Lower lobe of right lung (tissue), 2 donors: Measurements from ENCODE around the gene ELOVL2. TPM values are rescaled to one million over a fixed set of nuclear protein-coding genes. Genes with fewer than 3 reads are reported as not detected.

ENCODE experiments used
- ATAC-seq, 2 donors: fragments of 200-7000 bp; cut with Tn5 transposase; one replicate each; pipeline ENCODE4 v1.9.1; 2020 to 2022; ENCODE audit warnings: mild to moderate bottlenecking in 2 of 2, moderate library complexity in 2 of 2
- DNase-seq: peaks from one replicate; pipeline ENCODE4 v3.0.0-alpha.2; 2020
- H3K27ac ChIP-seq: fragments of 200-600 bp; one replicate; pipeline ENCODE4 v1.8.0; 2022
- H3K27me3 ChIP-seq: fragments of 200-600 bp; one replicate; pipeline ENCODE4 v1.8.0; 2022; ENCODE audit warnings: low read depth
- H3K36me3 ChIP-seq: fragments of 200-600 bp; one replicate; pipeline ENCODE4 v1.8.0; 2022; ENCODE audit warnings: mild to moderate bottlenecking
- H3K4me1 ChIP-seq: fragments of 200-600 bp; one replicate; pipeline ENCODE4 v1.8.0; 2022
- H3K4me3 ChIP-seq: fragments of 200-600 bp; one replicate; pipeline ENCODE4 v1.8.0; 2022; ENCODE audit warnings: mild to moderate bottlenecking
- H3K9me3 ChIP-seq: fragments of 200-600 bp; one replicate; pipeline ENCODE4 v1.8.0; 2022
- CTCF ChIP-seq: fragments of 200-600 bp; IDR thresholded peaks from one replicate; pipeline ENCODE4 v1.8.0; 2022; ENCODE audit warnings: antibody characterized with exemption, mild to moderate bottlenecking
- intact Hi-C: fragments of 100-400 bp; cut with DNase I; formaldehyde crosslinking; loops from one replicate; pipeline ENCODE4 v1.11.0; 2022
- total RNA-seq: library from RNA; stranded (reverse); fragmentation: NEBNext Ultra II Directional; extraction: Animal tissue kit (Norgen Biotek cat#: 25700); gene quantifications from one replicate; pipeline ENCODE4 v1.2.1, GENCODE V29; 2021
- donor health status: DM: no; HTN: yes; CAD: no; lungs with severe emphysema.

Gene ELOVL2
- total RNA-seq, 1 donor from 2014 or later = 0.21 TPM

DNA sequence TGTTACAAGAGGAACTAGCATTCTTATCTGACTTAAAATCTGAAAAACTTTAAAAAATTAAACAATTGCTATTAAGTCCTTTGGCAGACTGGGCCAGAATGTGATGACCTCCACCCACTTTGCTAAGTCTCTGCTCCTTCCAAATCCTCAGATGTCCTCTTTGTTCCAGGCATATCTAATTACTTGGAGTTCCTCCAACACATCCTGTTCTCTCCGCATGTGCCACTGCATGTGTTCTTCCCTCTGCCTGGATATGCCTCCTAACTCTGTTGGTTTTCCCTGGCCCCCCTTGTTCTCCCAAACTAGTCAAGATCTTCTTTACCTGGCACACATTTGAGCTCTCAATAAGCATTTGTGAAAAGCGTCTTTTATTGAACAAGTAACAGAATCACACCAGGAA is 23.1 kb downstream of the ELOVL2 start:
- DNase-seq (no peak), ATAC-seq (no peak)
- H3K27me3 ChIP-seq = no peaks in the 10 kb centered on the region
- H3K9me3 ChIP-seq = no peaks in the 10 kb centered on the region
- no peak overlapping the region for H3K27ac ChIP-seq
- H3K36me3 ChIP-seq = no peaks in the 10 kb centered on the region
- H3K4me3 ChIP-seq = no peak overlapping the region
- intact Hi-C loops = no loop called here
- no peak for TF ChIP-seq CTCF
- no peaks in the 10 kb centered on the region for H3K4me1 ChIP-seq

DNA sequence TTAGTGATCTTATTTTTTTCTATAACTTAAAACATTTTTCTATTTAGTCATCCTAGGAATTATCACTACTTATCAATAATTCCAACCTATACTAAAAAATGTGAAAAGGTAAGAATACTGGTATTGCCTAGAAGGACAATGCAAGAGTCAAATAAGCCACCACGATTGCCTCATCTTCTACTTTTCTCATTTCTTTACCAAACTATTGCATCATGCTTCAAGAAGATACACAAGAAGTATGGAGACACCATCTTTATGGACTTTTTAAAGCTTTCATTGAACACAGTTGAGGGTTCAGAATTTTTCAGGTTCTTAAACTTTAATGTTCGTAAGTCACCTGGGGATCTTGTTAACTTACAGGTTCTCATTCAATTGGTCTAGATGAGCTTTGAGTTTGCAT is 25.9 kb downstream of the ELOVL2 start:
- ATAC-seq = no peak
- intact Hi-C loops = no loop called here
- no peaks in the 10 kb centered on the region for H3K36me3 ChIP-seq
- H3K27ac ChIP-seq = no peak overlapping the region
- H3K27me3 ChIP-seq = peaks cover 3% of the 10 kb centered on the region
- TF ChIP-seq CTCF = no peak
- H3K9me3 ChIP-seq = no peaks in the 10 kb centered on the region
- H3K4me3 ChIP-seq = no peak overlapping the region
- H3K4me1 ChIP-seq = no peaks in the 10 kb centered on the region
- DNase-seq = no peak

DNA sequence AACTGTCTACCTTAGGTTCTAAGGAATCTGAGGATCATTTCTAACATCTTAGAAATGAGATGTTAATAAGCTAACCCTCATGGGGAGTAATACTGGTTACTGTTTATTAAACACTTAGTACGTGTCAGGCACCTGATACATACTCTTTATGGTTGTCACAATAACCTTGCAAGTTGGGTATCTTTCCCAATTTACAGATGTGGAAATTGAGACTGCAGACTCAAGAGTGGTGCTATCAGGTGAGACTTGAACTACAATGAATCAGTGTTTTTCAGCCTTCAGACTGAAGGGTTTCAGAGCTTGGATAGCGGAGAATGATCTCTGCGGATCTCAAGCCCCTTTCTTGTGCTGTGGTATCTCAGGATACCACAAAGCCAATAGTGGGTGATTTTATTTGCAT is 27.0 kb downstream of the ELOVL2 start:
- no peak overlapping the region for H3K27ac ChIP-seq
- no peak for TF ChIP-seq CTCF
- H3K4me3 ChIP-seq = no peak overlapping the region
- no peaks in the 10 kb centered on the region for H3K9me3 ChIP-seq
- intact Hi-C loops = no loop called here
- no peaks in the 10 kb centered on the region for H3K4me1 ChIP-seq
- H3K36me3 ChIP-seq = no peaks in the 10 kb centered on the region
- DNase-seq (no peak), ATAC-seq (no peak)
- H3K27me3 ChIP-seq = peaks cover 3% of the 10 kb centered on the region

GRCh38 chr6:11016452-11016851 is 27.7 kb downstream of the ELOVL2 start:
- intact Hi-C loops = no loop called here
- ATAC-seq = no peak
- Histone ChIP-seq H3K36me3 (no peaks in the 10 kb centered on the region), H3K4me1 (no peaks in the 10 kb centered on the region), H3K4me3 (no peak overlapping the region), H3K9me3 (no peaks in the 10 kb centered on the region), H3K27me3 (peaks cover 3% of the 10 kb centered on the region), H3K27ac (no peak overlapping the region)
- TF ChIP-seq CTCF = no peak
- DNase-seq = no peak

DNA sequence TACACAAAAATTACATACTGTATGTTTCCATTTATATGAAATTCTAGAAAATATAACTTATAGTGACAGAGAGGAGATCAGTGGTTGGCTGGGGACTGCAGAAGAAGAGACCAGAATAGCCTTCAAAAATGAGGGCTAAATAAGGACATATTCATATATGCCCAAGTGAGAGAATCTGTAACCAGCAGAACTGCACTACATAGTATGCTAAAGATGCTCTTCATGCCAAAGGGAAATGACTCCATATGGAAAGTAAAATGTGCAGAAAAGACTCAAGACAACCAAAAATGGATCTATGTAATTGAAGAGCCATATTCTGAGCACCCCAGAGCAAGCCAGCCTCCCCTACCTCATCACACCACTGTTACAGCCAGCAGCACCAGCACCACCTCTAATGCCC is 29.0 kb downstream of the ELOVL2 start:
- DNase-seq (no peak), ATAC-seq (no peak)
- Histone ChIP-seq H3K9me3 (no peaks in the 10 kb centered on the region), H3K36me3 (no peaks in the 10 kb centered on the region), H3K27me3 (peaks cover 3% of the 10 kb centered on the region), H3K4me3 (no peak overlapping the region), H3K27ac (no peak overlapping the region), H3K4me1 (no peaks in the 10 kb centered on the region)
- intact Hi-C loops = no loop called here
- TF ChIP-seq CTCF = no peak

GRCh38 chr6:11013721-11014070 is 30.4 kb downstream of the ELOVL2 start:
- Histone ChIP-seq H3K27me3 (peaks cover 3% of the 10 kb centered on the region), H3K27ac (no peak overlapping the region), H3K4me1 (no peaks in the 10 kb centered on the region), H3K4me3 (no peak overlapping the region), H3K36me3 (no peaks in the 10 kb centered on the region), H3K9me3 (no peaks in the 10 kb centered on the region)
- no peak for DNase-seq
- no peak for ATAC-seq
- intact Hi-C loops = no loop called here
- no peak for TF ChIP-seq CTCF
